ENCODE measurements around the gene WNT3.

Gene WNT3

GRCh38 chr17:46727572-46728348 lies 90.7 kb downstream of the WNT3 start:
- DNase-seq: no peak

- no peak for DNase-seq
Observed at GRCh38 chr17:46726206-46726605, 92.3 kb downstream of the WNT3 start.

- no peak for DNase-seq
Observed at GRCh38 chr17:46722662-46723285, 95.7 kb downstream of the WNT3 start.

- no peak for DNase-seq
Observed at GRCh38 chr17:46720408-46720807, 98.1 kb downstream of the WNT3 start.

- DNase-seq: no peak
Observed at GRCh38 chr17:46719891-46720290, 98.6 kb downstream of the WNT3 start.

- DNase-seq: no peak
Observed at GRCh38 chr17:46717999-46718398, 100.5 kb downstream of the WNT3 start.

Measured in activated CD4-positive, CD25-positive, alpha-beta regulatory T cell (primary cell).